Activated T-helper 1 cell treated with anti-CD3 and anti-CD28 coated beads, Interleukin-2, amount 50 U/mL, for 16 hours (primary cell): Measurements from ENCODE around the gene GPR176.

Experiments
- DNase-seq, 2 donors: peaks; one replicate each; pipeline ENCODE4 v3.0.0-alpha.2; 2020; ENCODE audit warnings: low read depth in 1 of 2, low spot score in 1 of 2

Gene GPR176

DNA sequence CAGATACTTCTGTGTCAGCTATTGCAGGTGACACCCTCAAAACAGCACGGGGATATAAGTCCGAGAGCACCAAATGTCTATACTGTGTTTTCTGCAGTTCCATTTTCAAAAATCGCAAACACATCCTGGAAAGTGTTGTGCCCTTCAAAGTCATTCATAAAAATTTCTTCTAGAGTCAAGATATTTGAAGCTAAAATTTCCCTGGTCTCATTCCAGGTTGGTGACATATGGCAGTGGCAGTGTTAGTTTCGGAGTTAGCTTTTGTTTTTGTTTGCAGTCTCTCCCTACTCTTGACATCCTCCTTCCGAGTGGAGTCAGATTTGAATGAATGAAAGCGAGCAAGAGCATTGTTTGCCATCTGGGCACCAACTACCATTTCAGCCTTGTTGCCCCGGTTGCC, 134.2 kb downstream of the GPR176 start:
- DNase-seq, result no peak

DNA sequence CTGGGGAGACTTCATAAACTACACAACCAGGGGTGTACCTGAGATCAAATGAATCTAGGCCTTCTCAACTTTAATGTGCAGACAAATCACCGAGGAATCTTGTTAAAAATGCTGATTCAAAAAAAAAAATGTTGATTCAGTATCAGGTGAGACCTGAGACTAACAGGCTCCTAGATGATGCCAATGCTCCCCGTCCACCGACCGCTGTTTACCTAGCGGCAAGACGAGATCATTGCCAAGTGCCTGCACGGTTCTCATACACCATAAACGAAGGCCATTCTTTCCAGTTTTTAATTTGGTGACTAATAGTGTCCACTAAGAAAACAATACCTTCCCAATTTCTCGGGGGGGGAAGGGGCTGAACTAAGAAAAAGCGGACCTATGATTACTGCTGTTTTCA, 134.9 kb downstream of the GPR176 start:
- DNase-seq, result no peak

DNA sequence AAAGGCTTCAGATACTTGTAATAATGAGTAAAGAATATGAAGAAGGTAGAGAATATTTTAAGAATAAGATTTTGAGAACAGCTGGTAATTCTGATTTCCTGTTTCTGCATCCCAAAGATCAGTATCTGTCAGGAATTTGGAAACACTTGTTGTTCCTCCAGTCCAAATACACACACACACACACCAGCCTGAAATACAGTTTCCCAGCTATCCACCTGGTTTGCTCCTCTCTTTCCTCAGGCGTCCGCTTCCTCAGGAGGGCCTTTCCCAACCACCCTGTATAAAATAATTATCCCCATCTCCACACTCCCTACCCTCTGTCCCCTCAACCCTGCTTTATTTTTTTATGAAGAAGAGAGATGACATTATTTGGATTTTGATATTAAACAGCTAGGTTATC, 135.4 kb downstream of the GPR176 start:
- no peak for DNase-seq

- no peak for DNase-seq
Observed at GRCh38 chr15:39784125-39784524, 135.9 kb downstream of the GPR176 start.

DNA sequence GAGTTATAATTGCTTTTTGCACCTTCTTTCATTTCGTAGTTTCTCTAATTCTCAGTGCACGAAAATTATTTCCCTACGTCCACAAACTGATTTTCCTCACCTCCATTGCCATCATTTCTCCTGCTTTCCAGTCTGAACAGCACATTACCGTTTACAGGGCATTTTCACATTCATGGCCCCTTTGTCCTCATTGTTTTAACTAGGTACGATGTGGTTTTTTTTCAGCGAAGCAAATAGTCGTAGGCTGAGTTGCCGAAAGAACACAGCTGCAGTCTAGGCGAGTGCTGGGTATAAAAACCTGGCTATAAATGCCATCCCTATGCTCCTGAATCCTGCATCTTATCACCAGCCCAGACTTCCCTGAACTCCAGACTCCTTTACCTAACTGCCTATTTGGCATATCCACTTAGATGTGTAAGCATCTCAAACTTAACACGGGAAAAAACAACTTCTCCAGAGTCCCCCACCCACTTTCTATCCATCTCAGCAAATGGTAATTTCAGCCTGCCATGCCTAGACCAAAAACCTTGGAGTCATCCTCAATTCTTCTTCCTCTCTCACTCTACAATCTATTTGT, 136.7 kb downstream of the GPR176 start:
- DNase-seq, result no peak

DNA sequence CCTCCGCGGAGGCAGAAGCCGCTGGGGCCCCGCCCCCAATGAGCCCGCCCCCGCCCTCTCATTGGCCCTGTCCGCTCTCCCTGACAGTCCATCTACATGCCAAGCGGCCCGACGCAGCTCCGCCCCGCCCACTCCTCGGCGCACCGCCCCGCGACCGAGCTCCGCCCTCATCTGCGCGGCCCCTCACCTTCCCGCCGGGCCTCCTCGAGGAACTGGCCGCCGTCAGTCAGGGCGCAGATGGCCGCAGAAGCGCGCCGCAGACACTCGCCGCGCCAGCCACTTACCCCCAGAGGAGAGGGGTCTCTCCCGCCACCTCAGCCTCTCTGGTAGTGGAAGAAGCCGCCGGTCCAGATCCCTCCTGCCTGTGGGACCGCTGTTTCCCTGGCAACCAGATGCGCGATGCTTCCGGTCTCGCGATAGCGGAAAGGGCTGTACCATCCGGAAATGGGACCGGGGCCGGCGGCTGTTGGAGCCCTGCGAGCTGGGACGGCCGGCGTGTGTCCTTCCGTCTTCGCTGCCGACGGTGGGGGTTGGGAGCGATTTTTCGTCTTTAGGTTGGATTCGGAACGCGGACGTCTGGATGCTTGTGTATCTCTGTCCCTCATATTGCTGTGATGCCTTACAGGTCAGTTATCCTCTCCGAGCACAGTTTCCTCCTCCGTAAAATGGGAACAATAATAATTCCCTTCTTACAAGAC, 137.5 kb downstream of the GPR176 start, which contains the start of gene FSIP1:
Gene FSIP1 (minus strand): TSS at position 401 of the 698 bp plus-strand sequence. CDS start 6,317 bp downstream, outside the sequence.
- peak; percentile 89 to 91 for DNase-seq

DNA sequence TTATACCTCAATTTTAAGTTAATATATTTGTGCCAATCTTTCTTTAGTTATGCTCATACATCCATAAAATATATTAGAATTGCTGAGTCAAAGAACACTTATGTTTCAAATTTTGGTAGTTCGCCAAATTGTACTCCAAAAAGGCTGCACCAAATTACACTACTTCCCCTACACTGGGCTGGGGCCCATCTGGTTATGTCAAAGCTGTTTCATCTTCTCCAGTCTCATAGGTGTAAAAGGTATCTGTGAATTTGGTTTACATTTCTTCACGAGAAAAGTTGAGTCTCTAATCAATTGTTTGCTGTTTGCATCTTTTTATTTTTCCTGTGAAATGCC, 138.1 kb downstream of the GPR176 start:
- no peak for DNase-seq

GRCh38 chr15:39781147-39781966, 138.7 kb downstream of the GPR176 start:
- no peak for DNase-seq

DNA sequence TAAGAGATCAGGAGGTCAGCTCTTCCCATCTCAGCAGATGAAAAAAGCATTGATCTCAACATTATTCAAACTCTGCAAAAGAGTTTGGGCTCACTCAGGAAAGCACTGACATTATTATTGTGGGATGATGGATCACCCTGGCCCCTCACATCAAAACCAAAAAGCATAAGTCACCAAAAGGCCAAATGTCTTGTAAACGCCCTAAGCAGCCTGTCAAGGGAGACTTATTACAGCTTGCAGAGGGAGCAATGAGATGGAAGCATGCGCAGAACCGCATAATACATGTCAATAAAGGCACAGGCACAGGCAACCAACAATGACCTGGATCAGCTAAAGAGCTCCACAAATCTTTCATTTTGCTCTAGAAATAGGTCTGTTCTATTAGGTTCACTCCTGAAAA, 142.0 kb downstream of the GPR176 start:
- no peak for DNase-seq

DNA sequence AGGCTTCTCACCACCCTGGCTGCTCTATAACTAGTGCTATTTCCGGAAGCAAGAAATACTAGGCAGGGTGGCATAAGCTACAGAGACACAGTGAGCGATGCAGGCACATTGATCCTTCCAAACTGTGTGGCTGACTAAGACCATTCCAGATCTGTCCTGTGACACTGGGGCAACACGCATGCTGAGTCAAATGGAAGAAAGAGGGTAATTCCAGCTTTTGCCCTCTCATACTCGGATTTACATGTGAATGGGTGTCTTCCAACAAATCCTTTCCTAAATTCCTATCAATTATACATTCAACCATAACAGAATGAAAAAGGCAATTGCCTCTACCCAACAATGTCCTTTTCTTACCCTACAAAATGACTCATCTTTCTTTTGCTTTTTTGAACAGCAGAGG, 142.6 kb downstream of the GPR176 start:
- DNase-seq, result no peak

DNA sequence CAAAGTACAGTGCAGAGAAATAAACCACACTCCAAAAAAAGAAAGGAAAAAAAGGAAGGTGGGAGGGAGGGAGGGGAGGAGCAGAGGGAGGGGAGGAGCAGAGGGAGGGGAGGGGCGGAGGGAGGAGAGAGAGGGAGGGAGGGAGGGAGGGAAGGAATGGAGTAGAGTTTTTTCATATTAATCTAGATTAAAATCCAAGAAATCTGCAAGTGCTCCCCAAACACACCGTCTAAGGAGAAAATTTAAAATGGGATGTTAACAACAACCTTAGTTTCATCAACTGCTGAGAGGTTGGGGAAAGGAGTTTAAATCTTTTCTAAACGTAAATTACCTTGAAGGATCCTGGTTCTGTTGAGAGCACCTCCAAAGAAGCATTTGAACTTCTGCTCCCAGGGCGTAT, 144.0 kb downstream of the GPR176 start:
- no peak for DNase-seq

DNA sequence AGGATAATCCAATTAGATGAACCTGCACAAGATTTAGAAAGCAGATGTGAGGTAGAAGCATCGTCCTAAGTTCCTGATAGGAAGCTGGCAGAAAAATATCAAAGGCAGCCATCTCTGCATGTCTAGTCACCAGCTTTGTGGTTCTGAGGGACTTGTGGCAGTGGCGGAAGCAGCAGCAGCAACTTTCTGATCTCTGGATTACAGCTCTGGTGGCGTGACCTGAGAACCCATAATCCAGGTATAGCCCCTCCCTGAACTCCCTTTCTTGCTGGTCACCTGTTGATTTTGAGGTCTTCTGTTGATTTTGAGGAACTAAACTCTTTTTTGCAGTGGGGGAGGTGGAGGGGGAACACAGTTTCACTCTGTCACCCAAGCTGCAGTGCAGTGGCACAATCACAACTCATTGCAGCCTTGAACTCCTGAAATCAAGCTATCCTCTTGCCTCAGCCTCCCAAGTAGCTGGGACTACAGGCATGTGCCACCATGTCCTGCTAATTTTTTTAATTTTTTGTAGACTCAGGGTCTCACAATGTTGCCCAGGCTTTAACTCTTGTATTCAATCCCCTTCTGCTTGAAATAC, 145.3 kb downstream of the GPR176 start:
- no peak for DNase-seq

- DNase-seq, result no peak
Observed at GRCh38 chr15:39770748-39771689, 149.0 kb downstream of the GPR176 start.

- no peak for DNase-seq
Observed at GRCh38 chr15:39767921-39768320, 152.1 kb downstream of the GPR176 start.

DNA sequence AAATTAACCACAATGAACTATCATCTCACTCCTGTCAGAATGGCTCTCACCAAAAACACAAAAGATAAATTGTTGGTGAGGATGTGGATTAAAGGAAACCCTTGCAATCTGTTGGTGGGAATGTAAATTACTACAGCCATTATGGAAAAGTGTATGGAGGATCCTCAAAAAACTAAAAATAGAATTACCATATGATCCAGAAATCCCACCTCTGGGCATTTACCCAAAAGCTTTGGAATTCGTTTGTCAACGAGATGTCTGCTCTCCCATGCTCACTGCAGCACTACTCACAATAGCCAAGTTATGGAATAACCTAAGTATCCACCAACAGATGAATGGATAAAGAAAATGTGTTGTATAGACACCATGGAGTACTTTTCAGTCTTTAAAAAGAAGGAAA, 159.1 kb downstream of the GPR176 start:
- DNase-seq, result no peak

DNA sequence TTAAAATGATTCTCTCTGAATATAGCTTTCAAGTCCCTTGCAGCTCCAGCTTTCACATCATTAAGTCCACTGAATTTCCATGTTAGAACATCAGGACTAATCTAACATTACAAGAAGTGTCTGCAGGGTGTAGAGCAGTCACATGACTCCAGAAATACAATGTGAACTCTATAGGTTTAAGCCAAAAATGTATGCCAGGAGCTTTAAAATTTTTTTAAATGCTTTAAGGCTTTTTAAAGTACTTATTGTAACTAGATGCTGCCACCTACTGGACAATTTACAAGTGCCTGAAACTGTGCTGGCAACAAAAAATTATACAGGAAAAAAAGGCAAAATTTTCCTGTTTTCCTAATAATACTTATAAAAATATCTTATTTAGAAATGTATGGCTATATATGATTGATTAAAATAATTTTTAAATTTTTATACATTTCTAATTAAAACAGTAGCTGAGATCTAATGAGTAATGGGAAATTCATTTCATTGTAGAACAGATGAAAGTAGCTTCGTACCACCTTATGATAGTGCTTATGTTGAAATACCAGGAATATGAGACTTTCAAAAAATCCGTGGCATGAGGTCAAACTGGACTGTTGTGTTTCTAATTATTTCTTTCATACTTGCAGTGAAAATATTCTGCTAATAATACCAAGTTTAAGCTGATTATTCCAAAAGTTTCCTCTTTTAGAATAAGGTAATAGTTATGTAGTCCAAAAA, 163.1 kb downstream of the GPR176 start:
- no peak for DNase-seq

- no peak for DNase-seq
Observed at GRCh38 chr15:39752991-39753390, 167.1 kb downstream of the GPR176 start.

GRCh38 chr15:39752246-39752645, 167.8 kb downstream of the GPR176 start:
- DNase-seq, result no peak
